ENCODE results near the gene C9orf85.

Gene C9orf85

DNA sequence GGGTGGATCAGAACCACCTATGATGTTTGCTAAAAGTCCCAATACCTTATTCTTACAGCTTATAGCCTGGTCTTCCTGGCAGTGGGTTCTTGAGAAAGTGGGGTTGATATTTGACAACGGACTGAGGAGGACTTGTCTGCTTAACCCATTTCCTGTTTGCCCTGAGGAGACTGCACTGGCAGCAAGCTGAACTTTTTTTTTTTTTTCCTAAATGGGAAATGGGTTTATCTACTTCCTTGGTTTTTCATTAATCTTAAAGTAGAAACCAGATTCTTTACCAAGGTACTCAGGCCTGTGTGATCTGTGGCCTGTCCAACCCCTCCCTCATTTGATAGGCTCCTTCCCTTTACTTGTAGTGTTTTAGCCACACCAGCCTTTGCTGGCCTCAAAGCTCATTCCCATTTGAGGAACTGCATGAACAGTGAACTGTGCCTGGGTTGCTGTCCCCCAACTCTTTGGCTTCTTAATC is 101.9 kb downstream of the C9orf85 start:
- in situ Hi-C loops (cut with MboI; ENCODE audit: low pct_unique_long_range_greater_than_20kb, low sequenced_read_pairs, unreplicated experiment) = loop anchor here (25.0 kb wide), 1 partner anchor 201 kb away; no protein-coding TSS in a partner anchor
- no peak for DNase-seq (ENCODE audit: low spot score)
- TF ChIP-seq, protein P1, sequence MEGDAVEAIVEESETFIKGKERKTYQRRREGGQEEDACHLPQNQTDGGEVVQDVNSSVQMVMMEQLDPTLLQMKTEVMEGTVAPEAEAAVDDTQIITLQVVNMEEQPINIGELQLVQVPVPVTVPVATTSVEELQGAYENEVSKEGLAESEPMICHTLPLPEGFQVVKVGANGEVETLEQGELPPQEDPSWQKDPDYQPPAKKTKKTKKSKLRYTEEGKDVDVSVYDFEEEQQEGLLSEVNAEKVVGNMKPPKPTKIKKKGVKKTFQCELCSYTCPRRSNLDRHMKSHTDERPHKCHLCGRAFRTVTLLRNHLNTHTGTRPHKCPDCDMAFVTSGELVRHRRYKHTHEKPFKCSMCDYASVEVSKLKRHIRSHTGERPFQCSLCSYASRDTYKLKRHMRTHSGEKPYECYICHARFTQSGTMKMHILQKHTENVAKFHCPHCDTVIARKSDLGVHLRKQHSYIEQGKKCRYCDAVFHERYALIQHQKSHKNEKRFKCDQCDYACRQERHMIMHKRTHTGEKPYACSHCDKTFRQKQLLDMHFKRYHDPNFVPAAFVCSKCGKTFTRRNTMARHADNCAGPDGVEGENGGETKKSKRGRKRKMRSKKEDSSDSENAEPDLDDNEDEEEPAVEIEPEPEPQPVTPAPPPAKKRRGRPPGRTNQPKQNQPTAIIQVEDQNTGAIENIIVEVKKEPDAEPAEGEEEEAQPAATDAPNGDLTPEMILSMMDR (IDR thresholded peaks at IDR 0.05; ENCODE audit: extremely low read depth, insufficient read depth, missing control alignments) = no peak

DNA sequence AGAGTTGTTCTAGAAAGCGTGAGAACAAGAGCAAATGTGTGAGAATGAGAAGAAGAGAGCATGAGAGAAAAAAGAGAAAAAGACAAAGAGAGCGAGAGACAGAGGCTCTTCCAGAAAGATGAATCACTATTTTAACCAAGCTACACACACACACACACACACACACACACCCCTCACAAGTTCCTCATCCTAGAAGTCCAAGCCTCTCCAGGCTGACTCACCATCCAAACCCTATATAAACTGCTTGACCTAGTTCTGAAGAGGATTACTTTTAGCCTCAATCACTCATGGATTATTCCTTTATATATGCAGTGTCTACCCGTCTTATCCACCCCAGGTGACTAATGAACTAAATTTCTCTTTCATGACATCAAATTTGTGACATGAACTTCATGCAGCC is 111.4 kb downstream of the C9orf85 start:
- TF ChIP-seq, protein P1 (IDR thresholded peaks at IDR 0.05; ENCODE audit: extremely low read depth, insufficient read depth, missing control alignments) = no peak
- DNase-seq (ENCODE audit: low spot score) = no peak
- in situ Hi-C loops (cut with MboI; ENCODE audit: low pct_unique_long_range_greater_than_20kb, low sequenced_read_pairs, unreplicated experiment) = loop anchor here (25.0 kb wide), 1 partner anchor 211 kb away; no protein-coding TSS in a partner anchor
